Measurements from ENCODE around the gene ELK4.

Gene ELK4

GRCh38 chr1:205627956-205628355 lies 3.9 kb downstream of the ELK4 start:
- DNase-seq, result no peak

DNA sequence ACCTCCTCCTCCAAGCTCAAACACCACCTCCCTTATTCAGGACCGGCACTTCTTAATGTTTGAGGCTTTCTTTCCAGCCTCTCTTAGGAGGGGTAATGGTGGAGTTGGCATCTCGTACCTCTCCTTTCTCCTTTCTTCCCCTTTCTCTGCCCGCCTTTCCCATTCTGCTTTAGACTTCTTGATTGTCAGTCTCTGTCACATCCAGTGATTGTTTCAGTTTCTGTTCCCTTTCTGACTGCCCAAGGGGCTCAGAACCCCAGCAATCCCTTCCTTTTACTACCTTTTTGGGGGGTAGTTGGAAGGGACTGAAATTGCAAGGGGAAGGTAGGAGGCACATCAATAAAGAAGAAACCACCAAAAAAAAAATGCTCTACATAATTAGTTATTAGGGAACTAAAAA lies 5.6 kb downstream of the ELK4 start:
- DNase-seq, result no peak

DNA sequence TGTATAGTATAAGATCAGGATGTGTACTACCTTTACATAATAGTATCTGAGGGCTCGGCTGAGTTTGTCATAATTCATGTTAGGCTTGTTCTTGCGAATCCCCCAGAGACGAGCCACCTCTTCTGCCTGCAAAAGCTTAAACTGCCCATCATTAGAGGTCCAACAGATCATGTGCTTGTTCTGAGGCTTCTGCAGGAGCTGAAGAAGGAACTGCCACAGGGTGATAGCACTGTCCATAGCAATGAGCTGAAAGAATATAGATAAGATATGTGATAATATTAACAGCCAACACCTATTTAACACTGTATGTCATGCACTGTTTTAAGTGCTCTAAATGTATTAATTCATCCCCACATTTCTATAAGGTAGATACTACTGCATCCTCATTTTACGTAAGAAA lies 8.2 kb downstream of the ELK4 start:
- DNase-seq, result no peak

DNA sequence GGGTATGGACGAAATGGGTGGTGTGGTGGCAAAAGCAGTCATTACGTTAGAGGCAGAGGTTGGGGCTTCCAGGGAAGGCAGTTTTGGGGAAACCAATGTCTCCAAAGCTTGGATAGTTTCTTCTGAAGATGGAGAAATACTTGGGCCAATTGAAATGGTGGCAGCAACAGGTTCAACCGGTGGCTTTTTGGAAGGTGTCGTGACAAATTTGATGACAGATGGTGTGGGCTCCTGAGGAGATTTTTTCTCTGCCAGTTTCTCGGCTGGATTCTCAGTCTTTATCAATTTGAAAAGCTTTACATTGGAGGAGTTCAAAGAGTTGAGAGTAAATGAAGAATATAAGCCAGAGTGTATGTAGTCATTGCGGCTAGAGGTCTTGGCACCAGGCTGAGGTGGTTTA lies 11.5 kb downstream of the ELK4 start:
- no peak for DNase-seq

DNA sequence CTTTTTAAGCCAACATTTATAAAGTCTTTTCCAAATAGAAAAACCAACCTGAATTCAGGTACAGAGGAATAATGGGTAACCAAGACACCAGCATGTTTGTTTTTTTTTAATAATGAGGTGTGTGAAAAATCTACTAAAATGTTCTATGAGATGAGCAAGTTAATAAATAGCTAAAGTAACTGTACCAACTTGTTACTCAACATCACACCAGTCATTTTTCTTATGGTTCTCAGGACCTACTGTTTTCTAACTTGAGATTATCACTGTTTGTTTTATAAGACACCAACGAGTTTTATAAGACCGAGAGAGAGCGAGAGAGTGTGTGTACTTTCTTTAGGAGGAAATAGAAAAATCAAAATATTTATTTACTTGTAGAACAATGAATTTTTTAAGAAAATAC lies 12.4 kb downstream of the ELK4 start:
- no peak for DNase-seq

- DNase-seq, result no peak
Observed at GRCh38 chr1:205616563-205617293, 15.1 kb downstream of the ELK4 start.

- no peak for DNase-seq
Observed at GRCh38 chr1:205615789-205616188, 16.0 kb downstream of the ELK4 start.

DNA sequence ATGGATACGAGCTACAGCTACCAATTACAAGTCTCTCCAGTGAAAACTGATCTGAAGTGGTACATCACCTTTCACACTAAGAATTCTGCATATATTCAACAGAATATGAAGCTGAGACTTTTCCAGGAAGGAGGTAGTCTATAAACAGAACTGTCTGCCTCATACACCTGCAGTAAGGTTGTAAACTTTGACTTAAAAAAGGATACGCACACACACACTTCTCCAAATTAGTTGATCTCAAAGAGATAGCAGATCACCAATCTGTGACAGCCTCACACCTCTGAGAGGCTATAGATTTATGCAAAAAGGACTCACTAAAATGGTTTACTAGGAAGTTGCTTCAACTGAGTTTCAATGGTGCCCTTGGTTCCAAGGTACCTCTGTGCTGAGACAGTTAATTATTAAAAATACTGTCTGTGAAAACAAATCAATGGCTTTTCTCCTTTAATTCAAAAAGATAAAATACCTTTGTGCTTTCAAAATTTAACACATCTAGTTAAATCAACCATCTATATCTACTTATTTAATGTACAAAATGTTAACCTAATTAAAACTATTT lies 17.9 kb downstream of the ELK4 start:
- no peak for DNase-seq

DNA sequence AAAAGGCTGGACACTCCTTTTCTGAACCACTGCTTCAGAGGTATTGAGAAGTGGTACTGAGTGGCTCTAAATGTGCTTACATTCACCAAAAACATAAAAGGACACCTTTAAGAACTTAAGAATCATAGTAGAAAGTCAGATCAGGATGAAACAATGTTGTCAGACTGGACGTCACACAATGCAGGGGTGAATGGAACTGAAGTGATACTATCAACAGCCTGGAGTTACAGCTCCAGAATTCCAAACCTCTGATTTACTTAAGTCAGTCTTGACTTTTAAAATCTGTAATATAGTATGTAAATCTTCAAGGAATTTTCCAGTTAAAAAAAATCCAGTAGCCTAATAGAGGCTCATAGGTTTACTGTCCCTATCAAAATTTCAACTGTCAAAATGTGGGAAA lies 19.3 kb downstream of the ELK4 start:
- no peak for DNase-seq

GRCh38 chr1:205612104-205612503 lies 19.7 kb downstream of the ELK4 start:
- no peak for DNase-seq

- no peak for DNase-seq
Observed at GRCh38 chr1:205610901-205611466, 20.8 kb downstream of the ELK4 start.

DNA sequence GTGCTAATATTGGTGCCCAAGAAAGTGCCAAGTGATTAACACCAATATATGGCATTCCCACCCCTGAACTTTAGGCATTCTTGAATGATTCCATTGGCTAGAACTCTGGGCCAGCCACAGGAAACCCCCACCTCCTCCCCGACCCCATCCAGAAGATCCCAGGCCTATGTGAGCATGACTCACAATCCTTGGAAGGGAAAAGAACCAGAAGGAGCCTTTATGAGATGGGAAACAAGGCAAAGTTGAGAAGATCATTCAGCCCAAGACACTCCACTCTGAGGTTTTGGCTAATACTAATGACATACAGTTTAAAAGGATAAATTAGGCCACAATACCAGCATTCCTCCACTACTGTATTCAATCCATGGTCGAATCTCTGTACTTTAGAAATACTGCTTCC lies 21.8 kb downstream of the ELK4 start:
- no peak for DNase-seq

- DNase-seq, result no peak
Observed at GRCh38 chr1:205604825-205605505, 26.8 kb downstream of the ELK4 start.

DNA sequence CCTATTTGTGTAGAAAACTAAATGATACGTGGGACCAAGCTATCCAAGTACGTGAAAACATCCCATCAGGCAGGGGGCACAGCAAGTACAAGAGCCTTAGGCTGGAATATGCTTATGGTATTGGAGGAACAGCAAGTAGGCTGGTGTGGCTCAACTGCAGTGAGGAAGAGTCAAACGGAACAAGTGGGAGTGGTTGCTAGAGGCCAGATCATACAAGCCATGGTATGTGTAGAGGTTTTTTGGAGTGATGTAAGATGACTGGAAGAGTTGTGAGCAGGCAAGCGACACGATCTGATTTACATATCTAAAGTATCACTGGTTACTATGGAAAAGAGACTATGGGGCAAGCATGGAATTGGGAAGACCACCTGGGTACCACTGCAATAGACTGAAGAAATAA lies 27.8 kb downstream of the ELK4 start:
- DNase-seq, result no peak

- no peak for DNase-seq
Observed at GRCh38 chr1:205601205-205601604, 30.6 kb downstream of the ELK4 start.

GRCh38 chr1:205600085-205600484 lies 31.7 kb downstream of the ELK4 start:
- no peak for DNase-seq

- DNase-seq, result no peak
Observed at GRCh38 chr1:205599669-205600042, 32.2 kb downstream of the ELK4 start.

DNA sequence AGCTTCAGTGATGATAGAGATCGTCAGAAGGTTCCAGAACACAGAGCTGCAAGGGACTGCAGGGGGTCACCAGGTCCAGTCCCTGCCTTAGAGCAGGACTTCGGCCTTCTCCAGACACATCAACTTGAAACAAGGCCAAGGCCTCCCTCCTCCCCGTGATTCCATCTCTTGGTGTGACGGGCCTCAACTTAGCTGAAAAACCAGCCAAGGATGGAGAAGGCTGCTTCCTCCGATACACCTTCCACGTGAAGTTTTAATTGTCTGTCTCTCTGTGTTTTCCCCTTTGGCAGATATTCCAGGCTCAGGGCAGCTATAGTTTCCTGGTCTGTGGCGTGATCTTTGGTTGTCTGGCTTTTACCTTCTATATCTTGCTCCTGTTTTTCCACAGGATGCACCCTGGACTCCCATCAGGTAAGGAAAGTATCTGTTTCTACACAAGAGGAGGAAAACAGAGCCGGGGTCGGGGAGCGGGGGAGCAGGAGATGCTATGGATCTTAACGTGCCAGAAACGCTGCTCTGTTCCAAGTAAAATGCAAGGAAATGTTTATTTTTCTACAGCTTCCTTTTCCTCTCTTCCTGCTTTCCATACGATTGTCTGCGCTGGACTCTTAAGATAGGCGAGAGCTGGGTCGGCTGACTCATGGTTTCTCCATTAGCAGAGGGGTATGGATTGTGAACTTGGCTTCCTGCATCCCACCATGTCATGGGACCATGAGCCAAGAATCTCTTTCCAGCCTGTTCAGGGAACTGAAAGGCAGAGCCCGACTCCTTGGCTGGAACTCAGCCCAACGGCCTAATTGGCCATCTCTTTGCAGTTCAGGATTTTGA lies 32.8 kb downstream of the ELK4 start:
- no peak for DNase-seq

GRCh38 chr1:205597691-205598314 lies 34.0 kb downstream of the ELK4 start:
- DNase-seq, result no peak

GRCh38 chr1:205596876-205597275 lies 34.9 kb downstream of the ELK4 start:
- no peak for DNase-seq

DNA sequence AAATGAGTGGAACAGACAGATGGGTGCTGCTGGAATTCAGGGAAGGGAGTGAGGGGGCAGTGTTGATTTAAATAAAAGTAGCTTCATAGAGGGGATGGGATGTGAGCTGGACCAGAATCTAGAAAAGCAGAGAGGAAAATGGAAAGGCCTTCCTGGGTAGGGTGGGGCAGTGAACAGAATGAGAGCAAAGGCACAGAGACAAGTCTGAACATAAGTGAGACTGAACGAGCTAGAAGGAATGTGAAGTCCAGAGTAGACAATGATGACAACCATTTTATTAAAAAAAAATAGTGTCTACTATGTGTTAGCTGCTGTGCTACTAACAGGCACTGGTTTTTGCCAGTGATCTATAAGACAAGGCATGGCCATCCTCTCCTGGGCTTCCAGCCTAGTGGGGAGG lies 36.0 kb downstream of the ELK4 start:
- no peak for DNase-seq

DNA sequence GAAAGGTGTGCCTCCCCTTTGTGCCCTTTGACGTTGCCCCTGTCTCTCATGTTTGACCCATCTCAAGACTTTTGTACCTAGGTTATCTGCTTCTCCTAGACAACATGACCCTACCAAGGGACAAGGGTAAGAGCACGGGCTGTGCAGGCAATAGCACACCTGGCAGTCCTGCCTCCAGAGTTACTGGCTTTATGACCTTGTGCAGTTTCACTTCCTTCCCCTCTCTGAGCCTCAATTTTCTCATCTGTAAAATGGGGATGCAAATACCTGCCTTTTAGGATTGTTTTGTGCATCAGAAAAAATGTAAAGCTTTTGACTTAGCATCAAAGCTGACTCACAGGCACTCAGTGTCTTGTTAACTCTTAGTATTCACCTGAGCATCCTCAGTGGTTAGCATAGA lies 36.4 kb downstream of the ELK4 start:
- no peak for DNase-seq

DNA sequence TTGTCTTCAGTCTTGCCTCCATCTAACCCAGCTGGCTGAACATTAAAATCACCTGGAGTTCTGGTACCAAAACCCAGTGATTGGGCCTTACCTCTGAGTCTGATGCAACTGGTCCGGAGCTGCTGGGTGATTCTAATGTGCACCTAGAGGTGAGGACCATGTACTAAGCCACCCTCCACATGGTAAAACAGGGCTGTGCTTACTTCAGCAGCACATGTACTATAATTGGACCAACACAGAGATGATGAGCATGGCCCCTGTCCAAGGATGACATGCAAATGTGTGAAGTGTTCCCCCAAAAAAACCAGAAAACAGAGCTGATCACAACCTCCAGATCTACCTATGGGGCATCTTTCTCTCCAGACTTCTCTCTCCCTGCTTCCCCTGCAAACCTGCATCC lies 37.0 kb downstream of the ELK4 start:
- no peak for DNase-seq
